GM21390 (cell line): Measurements from ENCODE around the gene DLG2.
A peak's percentile ranks its signal among the peaks of the same experiment; 100 is the strongest.
"Not testable (repeated sequence)": the region's sequence is repeated elsewhere in the genome, so short reads cannot be mapped to it uniquely, and the experiment has no call there.

Experiments
- ATAC-seq: cut with Tn5 transposase; IDR thresholded peaks from one replicate; pipeline ENCODE4 v1.9.1; 2021; ENCODE audit not compliant: unreplicated experiment

Gene DLG2

GRCh38 chr11:83778596-83778995 is 1848.5 kb downstream of the DLG2 start:
- ATAC-seq: no peak

GRCh38 chr11:83773950-83774880 is 1852.9 kb downstream of the DLG2 start:
- ATAC-seq: no peak

- no peak for ATAC-seq
These were observed 1858.7 kb downstream of the DLG2 start for GRCh38 chr11:83768489-83768888.

GRCh38 chr11:83766932-83767331 is 1860.2 kb downstream of the DLG2 start:
- no peak for ATAC-seq

- ATAC-seq: no peak
These were observed 1862.5 kb downstream of the DLG2 start for GRCh38 chr11:83764643-83765042.

- ATAC-seq: no peak
These were observed 1866.2 kb downstream of the DLG2 start for GRCh38 chr11:83760932-83761331.

- no peak for ATAC-seq
These were observed 1868.0 kb downstream of the DLG2 start for GRCh38 chr11:83759148-83759547.

- ATAC-seq: no peak
These were observed 1876.1 kb downstream of the DLG2 start for GRCh38 chr11:83751041-83751440.

- ATAC-seq: no peak
These were observed 1880.1 kb downstream of the DLG2 start for GRCh38 chr11:83746921-83747585.

GRCh38 chr11:83744620-83745192 is 1882.4 kb downstream of the DLG2 start:
- no peak for ATAC-seq

GRCh38 chr11:83736684-83737083 is 1890.5 kb downstream of the DLG2 start:
- ATAC-seq: no peak

- no peak for ATAC-seq
These were observed 1893.0 kb downstream of the DLG2 start for GRCh38 chr11:83734120-83734519.

GRCh38 chr11:83731288-83731687 is 1895.9 kb downstream of the DLG2 start:
- not testable (repeated sequence) for ATAC-seq

GRCh38 chr11:83728281-83728680 is 1898.9 kb downstream of the DLG2 start:
- no peak for ATAC-seq

GRCh38 chr11:83727251-83727650 is 1899.9 kb downstream of the DLG2 start:
- no peak for ATAC-seq

- ATAC-seq: no peak
These were observed 1900.8 kb downstream of the DLG2 start for GRCh38 chr11:83726316-83726715.

GRCh38 chr11:83725728-83726127 is 1901.4 kb downstream of the DLG2 start:
- peak; percentile 52 for ATAC-seq

- no peak for ATAC-seq
These were observed 1901.9 kb downstream of the DLG2 start for GRCh38 chr11:83725269-83725560.

GRCh38 chr11:83723999-83724398 is 1903.1 kb downstream of the DLG2 start:
- peak; percentile 68 for ATAC-seq

GRCh38 chr11:83722392-83723119 is 1904.6 kb downstream of the DLG2 start:
- ATAC-seq: no peak

- no peak for ATAC-seq
These were observed 1905.9 kb downstream of the DLG2 start for GRCh38 chr11:83721263-83721662.
